Right ventricle myocardium superior (tissue), 1 donor: Measurements from ENCODE around the gene MLLT10. TPM values are rescaled to one million over a fixed set of nuclear protein-coding genes. Genes with fewer than 3 reads are reported as not detected.
A peak's percentile ranks its signal among the peaks of the same experiment; 100 is the strongest.

Experiments used
- ATAC-seq: fragments of 200-7000 bp; cut with Tn5 transposase; one replicate; pipeline ENCODE4 v1.9.1; 2020; ENCODE audit warnings: mild to moderate bottlenecking; ENCODE audit not compliant: poor library complexity
- DNase-seq: peaks from one replicate; pipeline ENCODE4 v3.0.0-alpha.2; 2020
- intact Hi-C: fragments of 100-400 bp; cut with DNase I; formaldehyde crosslinking; loops from one replicate; pipeline ENCODE4 v1.11.2; 2022
- total RNA-seq: library from RNA; stranded (reverse); fragmentation: NEBNext Ultra II Directional; extraction: Animal tissue kit (Norgen Biotek cat#: 25700); gene quantifications from one replicate; pipeline ENCODE4 v1.2.1, GENCODE V29; 2021
- donor health status: DM: no; HTN: yes; CAD: no; lungs with severe emphysema.

Gene MLLT10
- total RNA-seq, 1 donor from 2014 or later: 22.9 TPM

- intact Hi-C loops: loop anchor here (5.0 kb wide), 2 partner anchors 236 to 456 kb away; no protein-coding TSS in a partner anchor
- no peak for DNase-seq
- ATAC-seq: no peak
These were observed 199.7 kb downstream of the MLLT10 start for GRCh38 chr10:21733710-21734109.

- no peak for DNase-seq
- intact Hi-C loops: no loop called here
- ATAC-seq: no peak
These were observed 203.1 kb downstream of the MLLT10 start for GRCh38 chr10:21737106-21737505.

- ATAC-seq (no peak), DNase-seq (no peak)
- intact Hi-C loops: no loop called here
These were observed 207.0 kb downstream of the MLLT10 start for GRCh38 chr10:21740989-21741388.

- intact Hi-C loops: no loop called here
- ATAC-seq (no peak), DNase-seq (no peak)
These were observed 208.8 kb downstream of the MLLT10 start for GRCh38 chr10:21742740-21743412.

GRCh38 chr10:21744223-21744622, 210.2 kb downstream of the MLLT10 start:
- ATAC-seq (peak; percentile 26), DNase-seq (no peak)
- intact Hi-C loops: no loop called here

GRCh38 chr10:21746118-21746517, 212.1 kb downstream of the MLLT10 start:
- DNase-seq (no peak), ATAC-seq (no peak)
- intact Hi-C loops: no loop called here

GRCh38 chr10:21747809-21748208, 213.8 kb downstream of the MLLT10 start:
- intact Hi-C loops: no loop called here
- DNase-seq: no peak
- no peak for ATAC-seq

- ATAC-seq: no peak
- intact Hi-C loops: no loop called here
- no peak for DNase-seq
These were observed 215.8 kb downstream of the MLLT10 start for GRCh38 chr10:21749788-21750187.

GRCh38 chr10:21750424-21750823, 216.4 kb downstream of the MLLT10 start:
- no peak for ATAC-seq
- DNase-seq: no peak
- intact Hi-C loops: no loop called here

- ATAC-seq (no peak), DNase-seq (no peak)
- intact Hi-C loops: no loop called here
These were observed 217.6 kb downstream of the MLLT10 start for GRCh38 chr10:21751341-21752310.

- intact Hi-C loops: no loop called here
- ATAC-seq: no peak
- DNase-seq: no peak
These were observed 219.7 kb downstream of the MLLT10 start for GRCh38 chr10:21753497-21754270.

- ATAC-seq (no peak), DNase-seq (no peak)
- intact Hi-C loops: no loop called here
These were observed 220.5 kb downstream of the MLLT10 start for GRCh38 chr10:21754410-21755011.

GRCh38 chr10:21756707-21757106, 222.7 kb downstream of the MLLT10 start:
- DNase-seq: no peak
- no peak for ATAC-seq
- intact Hi-C loops: no loop called here

GRCh38 chr10:21757185-21757901, 223.3 kb downstream of the MLLT10 start:
- ATAC-seq (peak; percentile 65), DNase-seq (no peak)
- intact Hi-C loops: no loop called here

- intact Hi-C loops: no loop called here
- DNase-seq: no peak
- ATAC-seq: no peak
These were observed 224.2 kb downstream of the MLLT10 start for GRCh38 chr10:21758239-21758638.

GRCh38 chr10:21758696-21759095, 224.7 kb downstream of the MLLT10 start:
- ATAC-seq: no peak
- intact Hi-C loops: no loop called here

GRCh38 chr10:21759232-21759631, 225.2 kb downstream of the MLLT10 start:
- intact Hi-C loops: no loop called here
- no peak for ATAC-seq
- DNase-seq: no peak

More at GRCh38 chr10:21758696-21759095, 224.7 kb downstream of the MLLT10 start:
- no peak for DNase-seq

- intact Hi-C loops: no loop called here
- DNase-seq (no peak), ATAC-seq (no peak)
These were observed 226.3 kb downstream of the MLLT10 start for GRCh38 chr10:21760332-21760731.
